Neuron (in vitro differentiated cells): ENCODE data around the gene SCYGR7.

Source experiments
- H2AFZ ChIP-seq: one replicate; pipeline ENCODE4 v1.6.1; 2013; ENCODE audit warnings: low read depth, mild to moderate bottlenecking, inconsistent platforms, low read length, moderate library complexity
- H3K27me3 ChIP-seq: one replicate; pipeline ENCODE4 v1.6.1; 2013; ENCODE audit warnings: low read length; ENCODE audit not compliant: insufficient read depth
- H3K36me3 ChIP-seq: one replicate; pipeline ENCODE4 v1.6.1; 2013; ENCODE audit warnings: low read length; ENCODE audit not compliant: insufficient read depth
- H3K4me1 ChIP-seq: one replicate; pipeline ENCODE4 v1.6.1; 2013; ENCODE audit warnings: low read length; ENCODE audit not compliant: insufficient read depth
- H3K4me3 ChIP-seq: 2 replicates; pipeline ENCODE4 v1.5.1; 2013; ENCODE audit warnings: mild to moderate bottlenecking, low read length, moderate library complexity
- H3K9me3 ChIP-seq: one replicate; pipeline ENCODE4 v1.6.1; 2013; ENCODE audit warnings: low read length

SCYGR7 gene

GRCh38 chr2:227767830-227768229, 39.7 kb downstream of the SCYGR7 start:
- Histone ChIP-seq H2AFZ (no peak overlapping the region), H3K4me1 (peaks cover 3% of the 10 kb centered on the region), H3K36me3 (no peaks in the 10 kb centered on the region), H3K4me3 (no peak overlapping the region), H3K27me3 (no peaks in the 10 kb centered on the region), H3K9me3 (no peaks in the 10 kb centered on the region)

- Histone ChIP-seq H3K36me3 (no peaks in the 10 kb centered on the region), H3K27me3 (no peaks in the 10 kb centered on the region), H2AFZ (no peak overlapping the region), H3K4me1 (no peaks in the 10 kb centered on the region), H3K4me3 (no peak overlapping the region), H3K9me3 (no peaks in the 10 kb centered on the region)
Measured at GRCh38 chr2:227772197-227772661, 44.1 kb downstream of the SCYGR7 start.

DNA sequence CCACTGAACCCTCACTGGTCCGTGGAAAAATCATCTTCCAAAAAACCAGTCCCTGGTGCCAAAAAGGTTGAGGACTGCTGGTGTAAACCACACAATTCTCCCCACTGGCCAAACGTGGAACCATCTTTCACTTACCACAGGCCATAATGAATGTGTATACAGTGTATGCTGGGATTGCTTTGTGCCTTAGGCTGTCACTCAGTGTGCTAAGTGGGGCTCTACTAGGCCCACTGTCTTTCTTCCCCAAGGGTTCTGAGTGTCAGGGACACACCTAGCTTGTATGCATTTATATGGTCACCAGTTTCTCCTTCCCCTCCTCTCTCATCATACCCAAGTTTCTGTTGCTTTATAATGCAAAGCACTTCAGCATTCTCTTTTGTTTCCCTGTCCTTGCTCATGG, 44.8 kb downstream of the SCYGR7 start:
- H3K4me3 ChIP-seq = no peak overlapping the region

GRCh38 chr2:227774011-227774624, 46.0 kb downstream of the SCYGR7 start:
- Histone ChIP-seq H3K4me3 (no peak overlapping the region), H3K36me3 (no peaks in the 10 kb centered on the region), H3K9me3 (no peaks in the 10 kb centered on the region), H3K4me1 (no peaks in the 10 kb centered on the region), H3K27me3 (no peaks in the 10 kb centered on the region), H2AFZ (no peak overlapping the region)

More for the DNA sequence above, 44.8 kb downstream of the SCYGR7 start:
- Histone ChIP-seq H3K27me3 (no peaks in the 10 kb centered on the region), H3K9me3 (no peaks in the 10 kb centered on the region), H3K36me3 (no peaks in the 10 kb centered on the region), H2AFZ (no peak overlapping the region), H3K4me1 (no peaks in the 10 kb centered on the region)

DNA sequence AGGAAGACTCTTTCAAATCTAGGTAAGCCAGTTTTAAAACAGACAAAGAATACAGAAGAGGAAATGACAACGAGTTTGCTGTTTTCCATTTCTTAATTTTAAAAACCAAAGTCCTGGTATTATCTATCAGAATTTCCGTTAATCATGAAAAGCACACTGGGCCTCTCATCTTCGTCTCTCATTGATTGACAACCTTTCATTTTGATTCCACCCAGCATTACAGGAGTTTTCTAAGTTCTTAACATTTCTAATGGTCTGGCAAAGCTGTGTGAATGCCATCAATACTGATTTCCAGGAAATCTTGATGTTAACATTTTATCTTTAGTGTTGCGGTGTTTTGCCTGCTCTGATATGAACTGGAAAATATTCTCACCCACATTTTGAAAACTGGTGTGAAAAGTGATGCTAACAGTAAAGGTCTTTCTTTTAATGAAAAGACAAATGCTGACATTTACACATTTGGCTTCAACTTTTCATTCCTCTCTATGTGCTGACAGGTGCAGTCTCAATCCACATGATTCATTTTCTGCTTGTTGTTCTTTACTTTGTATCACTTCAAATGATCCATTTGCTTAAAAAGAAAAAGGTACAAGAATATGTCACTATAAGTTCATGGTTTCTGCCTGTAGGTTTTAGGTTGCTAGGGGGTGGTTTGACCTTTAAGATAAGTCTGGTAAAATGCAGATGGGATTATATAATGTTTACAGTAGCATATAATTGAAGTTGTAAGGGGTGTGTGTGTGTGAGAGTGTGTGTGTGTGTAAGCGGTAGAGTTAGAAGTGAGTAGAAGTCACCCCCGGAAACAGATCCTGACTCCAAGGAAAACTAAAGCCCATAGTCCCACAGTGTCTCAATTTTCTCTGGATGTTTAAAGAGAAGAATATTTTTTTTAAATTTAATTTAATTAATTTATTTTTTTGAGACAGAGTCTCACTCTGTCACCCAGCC, 47.0 kb downstream of the SCYGR7 start:
- no peak overlapping the region for H3K4me3 ChIP-seq
- no peaks in the 10 kb centered on the region for H3K4me1 ChIP-seq
- no peaks in the 10 kb centered on the region for H3K36me3 ChIP-seq
- H3K27me3 ChIP-seq = no peaks in the 10 kb centered on the region
- H3K9me3 ChIP-seq = no peaks in the 10 kb centered on the region
- H2AFZ ChIP-seq = no peak overlapping the region
